T-cell (primary cell): ENCODE data around the gene DMRT1. TPM values are rescaled to one million over a fixed set of nuclear protein-coding genes. Genes with fewer than 3 reads are reported as not detected.

Experiments used
- ATAC-seq, 4 experiments: fragments of 200-7000 bp in 3 of 4; fragments of 150-1000 bp in 1 of 4; cut with Tn5 transposase; replicated peaks in 1 of 4; 1 replicate in 3 of 4; 2 replicates in 1 of 4; pipeline ENCODE4 v1.10.0; 2021; ENCODE audit warnings: moderate library complexity in 3 of 4, mild to moderate bottlenecking in 2 of 4, moderate number of reproducible peaks in 1 of 4
- CTCF ChIA-PET, 2 donors: fragments of 300-600 bp; sonication (Branson Sonifier 250); formaldehyde crosslinking; loops; one replicate each; lab custom pipeline; 2022; ENCODE audit warnings: antibody characterized with exemption in 2 of 2; lab: Charles Lee
- POLR2A ChIA-PET, 2 donors: fragments of 300-600 bp; sonication (Branson Sonifier 250); formaldehyde crosslinking; loops; one replicate each; lab custom pipeline; 2022; ENCODE audit warnings: antibody characterized with exemption in 2 of 2; lab: Charles Lee
- DNase-seq, 35 experiments: peaks; one replicate each; pipeline versions ENCODE4 v3.0.0 to v3.0.0-alpha.2; 2013 to 2023
- H3K27ac ChIP-seq: one replicate; pipeline ENCODE4 v1.5.1; 2013; ENCODE audit warnings: low read length
- H3K27me3 ChIP-seq, 2 experiments: replicated peaks in 1 of 2; 1 replicate in 1 of 2; 2 replicates in 1 of 2; pipeline versions ENCODE4 v1.6.1 to v1.7.0; 2013; ENCODE audit warnings: low read length in 1 of 2, mixed read lengths in 1 of 2; ENCODE audit not compliant: control insufficient read depth in 2 of 2, insufficient read depth in 2 of 2; ENCODE audit errors: extremely low read depth in 1 of 2
- H3K36me3 ChIP-seq, 2 donors: 1 replicate in 1 of 2; 2 replicates in 1 of 2; pipeline versions ENCODE4 v1.6.1 to v1.7.0; 2013; ENCODE audit warnings: low read length in 1 of 2; ENCODE audit not compliant: control insufficient read depth in 2 of 2, insufficient read depth in 1 of 2; ENCODE audit errors: extremely low read depth in 1 of 2
- H3K4me1 ChIP-seq, 2 experiments: 1 replicate in 1 of 2; 2 replicates in 1 of 2; pipeline versions ENCODE4 v1.6.1 to v1.7.0; 2013; ENCODE audit warnings: low read length in 2 of 2, mixed read lengths in 1 of 2; ENCODE audit not compliant: insufficient read depth in 2 of 2, control insufficient read depth in 1 of 2; ENCODE audit errors: extremely low read depth in 1 of 2
- H3K4me3 ChIP-seq, 2 donors: 1 replicate in 1 of 2; 2 replicates in 1 of 2; pipeline versions ENCODE4 v1.5.1 to v1.7.0; 2013; ENCODE audit warnings: mild to moderate bottlenecking in 2 of 2, low read length in 1 of 2, moderate library complexity in 1 of 2; ENCODE audit not compliant: control insufficient read depth in 1 of 2; ENCODE audit errors: extremely low read depth in 1 of 2
- H3K9me3 ChIP-seq: 2 replicates; pipeline ENCODE4 v1.7.0; 2013
- H3K27ac Mint-ChIP-seq, 2 donors: one replicate each; pipeline ENCODE4 v1.8.0; 2020 to 2021; ENCODE audit warnings: mild to moderate bottlenecking in 2 of 2, mixed read lengths in 2 of 2
- H3K27me3 Mint-ChIP-seq, 2 donors: one replicate each; pipeline ENCODE4 v1.8.0; 2021 to 2022; ENCODE audit warnings: mixed read lengths in 2 of 2
- H3K36me3 Mint-ChIP-seq: one replicate; pipeline ENCODE4 v1.8.0; 2021; ENCODE audit warnings: mixed read lengths
- H3K4me1 Mint-ChIP-seq, 3 donors: one replicate each; pipeline ENCODE4 v1.8.0; 2020 to 2022; ENCODE audit warnings: mixed read lengths in 3 of 3, mild to moderate bottlenecking in 1 of 3
- H3K4me3 Mint-ChIP-seq, 3 donors: one replicate each; pipeline ENCODE4 v1.8.0; 2020 to 2022; ENCODE audit warnings: mild to moderate bottlenecking in 3 of 3, mixed read lengths in 3 of 3, moderate library complexity in 3 of 3
- H3K9me3 Mint-ChIP-seq, 3 donors: one replicate each; pipeline ENCODE4 v1.8.0; 2020 to 2022; ENCODE audit warnings: mixed read lengths in 3 of 3
- WGBS: methylation state at CpG from one replicate; pipeline ENCODE4 v1.1.5; 2013; ENCODE audit warnings: missing lambda C conversion rate; ENCODE audit not compliant: insufficient coverage; 5-methylcytosine and 5-hydroxymethylcytosine counted together
- total RNA-seq, 35 experiments: library from RNA in 6 of 35; stranded (reverse) in 6 of 35; fragments of 120-200 nt in 1 of 35; gene quantifications; one replicate each; pipeline versions ENCODE4 v1.2.1 to v1.2.4 and lab custom pipeline; 2013 to 2026

Gene DMRT1
- total RNA-seq, 5 donors from 2014 or later (not counting 1 experiment from before 2014, with no cell fraction given), result not detected

GRCh38 chr9:922171-922570 is 80.7 kb downstream of the DMRT1 start:
- no peak for DNase-seq
- Mint-ChIP-seq H3K27ac (no peak overlapping the region), H3K9me3 (no peaks in the 10 kb centered on the region), H3K27me3 (peaks cover 8 to 26% of the 10 kb centered on the region in 2 donors), H3K36me3 (no peaks in the 10 kb centered on the region), H3K4me1 (no peaks in the 10 kb centered on the region), H3K4me3 (no peak overlapping the region)
- Histone ChIP-seq H3K36me3 (no peaks in the 10 kb centered on the region), H3K27me3 (peaks cover 4 to 12% of the 10 kb centered on the region in 2 experiments), H3K4me3 (no peak overlapping the region), H3K27ac (no peak overlapping the region), H3K4me1 (no peaks in the 10 kb centered on the region), H3K9me3 (no peaks in the 10 kb centered on the region)
- WGBS, result 100% methylated on average over 4 of the region's 4 CpGs
- no peak for ATAC-seq
- ChIA-PET CTCF (no interaction called here), POLR2A (no interaction called here)

GRCh38 chr9:922731-923130 is 81.2 kb downstream of the DMRT1 start:
- ATAC-seq, result no peak
- no peaks in the 10 kb centered on the region for H3K36me3 Mint-ChIP-seq
- no peaks in the 10 kb centered on the region for H3K9me3 Mint-ChIP-seq
- 76% methylated on average over 6 of the region's 7 CpGs for WGBS
- H3K4me3 ChIP-seq, result no peak overlapping the region
- H3K9me3 ChIP-seq, result no peaks in the 10 kb centered on the region
- H3K27me3 ChIP-seq, result peaks cover 4 to 12% of the 10 kb centered on the region in 2 experiments
- H3K27me3 Mint-ChIP-seq, result peaks cover 8 to 27% of the 10 kb centered on the region in 2 donors
- DNase-seq, result no peak
- H3K36me3 ChIP-seq, result no peaks in the 10 kb centered on the region
- H3K27ac Mint-ChIP-seq, result no peak overlapping the region
- CTCF ChIA-PET, result no interaction called here
- no peaks in the 10 kb centered on the region for H3K4me1 ChIP-seq
- H3K27ac ChIP-seq, result no peak overlapping the region
- no peaks in the 10 kb centered on the region for H3K4me1 Mint-ChIP-seq
- no peak overlapping the region for H3K4me3 Mint-ChIP-seq
- POLR2A ChIA-PET, result no interaction called here

- Mint-ChIP-seq H3K27ac (no peak overlapping the region), H3K27me3 (peaks cover 12 to 30% of the 10 kb centered on the region in 2 donors), H3K4me3 (no peak overlapping the region), H3K9me3 (no peaks in the 10 kb centered on the region), H3K4me1 (no peaks in the 10 kb centered on the region), H3K36me3 (no peaks in the 10 kb centered on the region)
- DNase-seq (no peak), ATAC-seq (no peak)
- no peak overlapping the region for H3K4me3 ChIP-seq
- ChIA-PET POLR2A (no interaction called here), CTCF (no interaction called here)
- peaks cover 0 to 2% of the 10 kb centered on the region in 2 experiments for H3K27me3 ChIP-seq
- H3K27ac ChIP-seq, result no peak overlapping the region
- WGBS, result 80% methylated on average over 7 of the region's 8 CpGs
- no peaks in the 10 kb centered on the region for H3K4me1 ChIP-seq
- H3K36me3 ChIP-seq, result no peaks in the 10 kb centered on the region
- no peaks in the 10 kb centered on the region for H3K9me3 ChIP-seq
These were observed 85.5 kb downstream of the DMRT1 start for GRCh38 chr9:926976-927375.

- H3K4me3 ChIP-seq, result no peak overlapping the region
- no peaks in the 10 kb centered on the region for H3K4me1 Mint-ChIP-seq
- no peaks in the 10 kb centered on the region for H3K9me3 ChIP-seq
- H3K27me3 Mint-ChIP-seq, result peaks cover 13 to 25% of the 10 kb centered on the region in 2 donors
- DNase-seq (peak in 1 of 35 experiments; percentile 3), ATAC-seq (no peak)
- H3K27me3 ChIP-seq, result no peaks in the 10 kb centered on the region
- H3K36me3 Mint-ChIP-seq, result no peaks in the 10 kb centered on the region
- no peaks in the 10 kb centered on the region for H3K4me1 ChIP-seq
- H3K27ac ChIP-seq, result no peak overlapping the region
- WGBS, result 100% methylated on average over 1 of the region's 6 CpGs
- no peaks in the 10 kb centered on the region for H3K36me3 ChIP-seq
- no peaks in the 10 kb centered on the region for H3K9me3 Mint-ChIP-seq
- no peak overlapping the region for H3K4me3 Mint-ChIP-seq
- POLR2A ChIA-PET, result no interaction called here
- no peak overlapping the region for H3K27ac Mint-ChIP-seq
- CTCF ChIA-PET, result no interaction called here
These were observed 87.0 kb downstream of the DMRT1 start for GRCh38 chr9:928363-929042.

GRCh38 chr9:929719-930118 is 88.2 kb downstream of the DMRT1 start:
- Histone ChIP-seq H3K36me3 (no peaks in the 10 kb centered on the region), H3K4me1 (no peaks in the 10 kb centered on the region), H3K27me3 (peaks cover 0 to 6% of the 10 kb centered on the region in 2 experiments), H3K9me3 (no peaks in the 10 kb centered on the region), H3K4me3 (no peak overlapping the region), H3K27ac (no peak overlapping the region)
- ATAC-seq (no peak), DNase-seq (no peak)
- 72% methylated on average over 2 of the region's 4 CpGs for WGBS
- Mint-ChIP-seq H3K4me1 (no peaks in the 10 kb centered on the region), H3K4me3 (no peak overlapping the region), H3K36me3 (no peaks in the 10 kb centered on the region), H3K27ac (no peak overlapping the region), H3K27me3 (peaks cover 17 to 29% of the 10 kb centered on the region in 2 donors), H3K9me3 (no peaks in the 10 kb centered on the region)
- ChIA-PET CTCF (no interaction called here), POLR2A (interaction anchor here (0.6 to 0.7 kb wide), 2 partner anchors 10 to 497 kb away, joined by 3 read pairs; no protein-coding TSS in a partner anchor)

GRCh38 chr9:933356-933755 is 91.9 kb downstream of the DMRT1 start:
- ChIA-PET CTCF (no interaction called here), POLR2A (no interaction called here)
- 83% methylated on average over 1 of the region's 4 CpGs for WGBS
- no peaks in the 10 kb centered on the region for H3K4me1 Mint-ChIP-seq
- Histone ChIP-seq H3K36me3 (no peaks in the 10 kb centered on the region), H3K4me1 (no peaks in the 10 kb centered on the region), H3K27ac (no peak overlapping the region), H3K9me3 (no peaks in the 10 kb centered on the region), H3K4me3 (no peak overlapping the region), H3K27me3 (peaks cover 3 to 6% of the 10 kb centered on the region in 2 experiments)
- H3K9me3 Mint-ChIP-seq, result peaks cover 0 to 3% (median 0%) of the 10 kb centered on the region in 3 donors
- no peak overlapping the region for H3K27ac Mint-ChIP-seq
- DNase-seq, result no peak
- peaks cover 39 to 43% of the 10 kb centered on the region in 2 donors for H3K27me3 Mint-ChIP-seq
- ATAC-seq, result no peak
- no peaks in the 10 kb centered on the region for H3K36me3 Mint-ChIP-seq
- no peak overlapping the region for H3K4me3 Mint-ChIP-seq
